Stimulated activated naive CD4-positive, alpha-beta T cell treated with Interleukin-2 at 50 U/mL for 16 hours (primary cell): Measurements from ENCODE around the gene BMX.

Source experiments
- DNase-seq: peaks from one replicate; lab custom pipeline; 2025; lab: John Stamatoyannopoulos, UW

BMX gene

GRCh38 chrX:15500497-15500966 is at the start of gene BMX:
TSS of gene BMX (plus strand) at chrX:15500807. CDS start at chrX:15508354, 7,547 bp downstream.
- no peak for DNase-seq

GRCh38 chrX:15451913-15452312 is 48.7 kb upstream of the BMX start:
- no peak for DNase-seq

GRCh38 chrX:15464704-15465103 is 35.9 kb upstream of the BMX start:
- no peak for DNase-seq

GRCh38 chrX:15465347-15465746 is 35.3 kb upstream of the BMX start:
- DNase-seq, result no peak

GRCh38 chrX:15465896-15466651 is 34.5 kb upstream of the BMX start:
- no peak for DNase-seq

- no peak for DNase-seq
These were observed 32.6 kb upstream of the BMX start for GRCh38 chrX:15468036-15468435.

- DNase-seq, result no peak
These were observed 31.0 kb upstream of the BMX start for GRCh38 chrX:15469613-15470012.

GRCh38 chrX:15471028-15471427 is 29.6 kb upstream of the BMX start:
- DNase-seq, result peak; percentile 25

- DNase-seq, result no peak
These were observed 28.1 kb upstream of the BMX start for GRCh38 chrX:15472531-15472930.

GRCh38 chrX:15474028-15474427 is 26.6 kb upstream of the BMX start:
- no peak for DNase-seq

- no peak for DNase-seq
These were observed 25.6 kb upstream of the BMX start for GRCh38 chrX:15475021-15475420.

GRCh38 chrX:15475486-15475885 is 25.1 kb upstream of the BMX start:
- DNase-seq, result no peak

- no peak for DNase-seq
These were observed 16.7 kb upstream of the BMX start for GRCh38 chrX:15483891-15484290.

- DNase-seq, result no peak
These were observed 8.1 kb upstream of the BMX start for GRCh38 chrX:15492469-15492868.

- DNase-seq, result peak; percentile 36
These were observed 7.3 kb upstream of the BMX start, which contains the start of gene PIR for GRCh38 chrX:15493118-15493962. TSS of gene PIR (minus strand) at chrX:15493333. CDS start at chrX:15491257, 2,076 bp downstream.

- no peak for DNase-seq
These were observed 4.8 kb upstream of the BMX start for GRCh38 chrX:15495801-15496200.

GRCh38 chrX:15496824-15497223 is 3.8 kb upstream of the BMX start:
- DNase-seq, result no peak

GRCh38 chrX:15497865-15498264 is 2.7 kb upstream of the BMX start:
- DNase-seq, result peak; percentile 9

GRCh38 chrX:15498741-15499140 is 1.9 kb upstream of the BMX start:
- no peak for DNase-seq

GRCh38 chrX:15499976-15500375 is 631 bp upstream of the BMX start:
- DNase-seq, result no peak

GRCh38 chrX:15501506-15501905 is 899 bp downstream of the BMX start:
- DNase-seq, result no peak

GRCh38 chrX:15504661-15505060 is 4.1 kb downstream of the BMX start:
- DNase-seq, result no peak

- DNase-seq, result no peak
These were observed 4.5 kb downstream of the BMX start for GRCh38 chrX:15505101-15505500.
